Measurements from ENCODE around the gene DLL4. TPM values are rescaled to one million over a fixed set of nuclear protein-coding genes. Genes with fewer than 3 reads are reported as not detected.

The DLL4 gene
- total RNA-seq, 2 experiments from 2014 or later, result 0.11 TPM; not detected in 1

DNA sequence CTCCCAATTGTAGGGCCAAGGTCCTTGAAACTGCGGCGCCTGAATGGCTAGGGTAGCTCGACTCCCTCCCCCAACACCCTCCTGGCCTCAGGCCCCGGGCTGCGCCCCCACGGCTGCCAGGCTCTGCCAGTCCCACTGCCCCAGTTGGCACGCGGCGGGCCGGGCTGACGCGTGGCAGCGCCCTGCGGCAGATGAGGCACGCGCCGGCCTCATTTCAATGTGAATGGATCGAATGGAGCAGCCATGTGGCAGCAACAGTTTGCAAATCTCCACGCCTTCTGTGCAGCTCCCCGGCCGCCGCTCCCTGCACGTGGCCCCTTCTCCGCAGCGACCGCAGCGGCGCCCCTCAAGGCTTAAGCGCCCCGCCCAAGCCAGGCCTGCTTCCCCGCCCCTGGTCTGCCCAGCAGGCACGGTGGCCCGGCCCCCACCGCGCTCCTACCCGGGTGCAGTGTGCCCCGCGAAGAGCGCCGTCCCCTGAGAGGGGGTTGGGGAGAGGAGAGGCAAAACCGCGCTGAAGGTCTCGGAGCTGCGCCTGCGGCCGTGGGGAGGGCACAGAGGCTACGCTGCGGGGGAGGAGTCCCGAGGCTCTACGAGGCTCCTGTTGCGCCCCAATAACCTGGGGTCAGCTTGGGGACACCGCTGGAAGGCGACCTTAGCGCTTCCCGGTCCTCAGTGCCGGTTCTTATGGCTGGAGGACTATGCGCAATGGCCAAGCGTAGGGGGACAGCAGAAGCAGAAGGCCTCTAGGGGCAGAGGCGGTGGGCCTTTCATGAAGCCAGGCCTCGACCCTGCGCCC lies 3.1 kb upstream of the DLL4 start:
- H3K9me3 Mint-ChIP-seq, result no peaks in the 10 kb centered on the region
- POLR2A ChIA-PET, result interaction anchor here (2.8 kb wide), 1 partner anchor 15 kb away, joined by 11 read pairs; no protein-coding TSS in a partner anchor
- H3K27ac Mint-ChIP-seq, result no peak overlapping the region
- H3K4me3 Mint-ChIP-seq, result peak overlapping the region; percentile 19
- H3K27me3 Mint-ChIP-seq, result peaks cover 66% of the 10 kb centered on the region
- DNase-seq (peak; percentile 55), ATAC-seq (ENCODE audit: low read depth) (peak; percentile 27)
- H3K36me3 Mint-ChIP-seq, result no peaks in the 10 kb centered on the region
- peaks cover 19% of the 10 kb centered on the region for H3K4me1 Mint-ChIP-seq

DNA sequence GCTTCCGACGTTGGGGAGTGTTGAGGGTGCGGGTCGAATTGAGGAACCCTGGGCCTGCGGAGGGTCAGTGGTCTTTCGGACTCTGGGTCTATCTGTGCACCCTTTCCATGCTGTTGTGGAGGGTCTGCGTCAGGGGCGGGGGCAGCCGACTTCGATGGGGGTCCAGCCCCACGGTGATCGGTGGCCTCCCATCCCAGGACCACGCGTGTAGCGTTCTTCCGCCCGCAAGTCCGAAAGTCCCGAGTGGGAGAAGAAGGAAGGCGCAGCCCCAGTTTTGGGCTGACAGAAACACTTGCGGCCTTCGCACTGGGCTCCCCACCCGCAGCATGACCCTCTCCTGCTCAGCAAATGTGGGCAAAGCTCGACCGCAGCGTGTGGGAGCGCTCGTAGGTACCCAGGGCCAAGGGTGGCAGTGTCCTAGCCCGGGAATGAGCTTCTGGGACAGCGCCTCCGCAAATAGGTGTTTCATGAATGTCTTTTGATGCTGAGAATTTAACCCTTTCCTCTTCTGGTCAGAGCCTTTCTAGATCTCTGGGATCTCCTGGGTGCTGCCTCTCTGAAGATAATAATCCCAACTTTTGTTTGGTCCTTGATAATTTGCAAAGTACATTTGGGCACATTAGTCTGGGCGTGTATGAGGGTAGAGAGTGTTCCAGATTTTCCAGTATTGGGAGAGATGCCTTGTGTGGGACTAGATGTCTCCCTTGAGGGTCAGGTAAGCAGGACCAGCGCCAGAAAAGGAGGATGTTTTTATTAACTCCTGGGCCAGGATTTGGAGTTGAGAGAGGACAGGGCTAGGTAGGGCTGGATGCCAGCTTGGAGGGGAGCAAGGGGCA lies 2.3 kb upstream of the DLL4 start:
- H3K27ac Mint-ChIP-seq, result no peak overlapping the region
- peaks cover 75% of the 10 kb centered on the region for H3K27me3 Mint-ChIP-seq
- H3K4me1 Mint-ChIP-seq, result peaks cover 23% of the 10 kb centered on the region
- H3K36me3 Mint-ChIP-seq, result no peaks in the 10 kb centered on the region
- peak overlapping the region; percentile 21 for H3K4me3 Mint-ChIP-seq
- POLR2A ChIA-PET, result interaction anchor here (2.0 kb wide), 1 partner anchor 26 kb away, joined by 8 read pairs; the partner anchor contains the start of gene CHAC1
- no peak for DNase-seq
- no peak for ATAC-seq (ENCODE audit: low read depth)
- no peaks in the 10 kb centered on the region for H3K9me3 Mint-ChIP-seq

DNA sequence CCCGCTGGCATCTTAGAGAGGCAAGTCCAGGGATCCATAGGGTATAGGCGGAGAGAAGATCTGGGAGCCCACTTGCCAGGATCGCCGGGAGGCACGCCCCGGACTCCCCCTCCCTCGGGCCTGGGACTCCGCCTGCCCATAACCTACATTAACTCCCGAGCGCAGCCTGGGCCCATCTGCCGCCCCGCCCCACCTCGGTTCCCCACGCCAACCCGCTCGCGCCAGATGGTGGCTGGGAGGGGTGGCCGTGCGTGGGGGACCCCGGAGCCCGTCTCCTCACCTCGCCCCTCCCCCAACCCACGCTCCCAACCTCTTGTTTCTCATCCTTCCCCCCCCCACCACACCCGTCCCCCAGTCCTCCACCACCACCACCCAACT lies 1.7 kb upstream of the DLL4 start:
- Mint-ChIP-seq H3K36me3 (no peaks in the 10 kb centered on the region), H3K4me1 (peaks cover 29% of the 10 kb centered on the region), H3K4me3 (peak overlapping the region; percentile 21), H3K27ac (no peak overlapping the region), H3K9me3 (no peaks in the 10 kb centered on the region), H3K27me3 (peaks cover 79% of the 10 kb centered on the region)
- DNase-seq, result no peak
- POLR2A ChIA-PET, result interaction anchor here (2.0 to 3.6 kb wide), 2 partner anchors 14 to 26 kb away, joined by 8 to 14 read pairs; partner anchors contain the start of gene CHAC1
- ATAC-seq (ENCODE audit: low read depth), result no peak

DNA sequence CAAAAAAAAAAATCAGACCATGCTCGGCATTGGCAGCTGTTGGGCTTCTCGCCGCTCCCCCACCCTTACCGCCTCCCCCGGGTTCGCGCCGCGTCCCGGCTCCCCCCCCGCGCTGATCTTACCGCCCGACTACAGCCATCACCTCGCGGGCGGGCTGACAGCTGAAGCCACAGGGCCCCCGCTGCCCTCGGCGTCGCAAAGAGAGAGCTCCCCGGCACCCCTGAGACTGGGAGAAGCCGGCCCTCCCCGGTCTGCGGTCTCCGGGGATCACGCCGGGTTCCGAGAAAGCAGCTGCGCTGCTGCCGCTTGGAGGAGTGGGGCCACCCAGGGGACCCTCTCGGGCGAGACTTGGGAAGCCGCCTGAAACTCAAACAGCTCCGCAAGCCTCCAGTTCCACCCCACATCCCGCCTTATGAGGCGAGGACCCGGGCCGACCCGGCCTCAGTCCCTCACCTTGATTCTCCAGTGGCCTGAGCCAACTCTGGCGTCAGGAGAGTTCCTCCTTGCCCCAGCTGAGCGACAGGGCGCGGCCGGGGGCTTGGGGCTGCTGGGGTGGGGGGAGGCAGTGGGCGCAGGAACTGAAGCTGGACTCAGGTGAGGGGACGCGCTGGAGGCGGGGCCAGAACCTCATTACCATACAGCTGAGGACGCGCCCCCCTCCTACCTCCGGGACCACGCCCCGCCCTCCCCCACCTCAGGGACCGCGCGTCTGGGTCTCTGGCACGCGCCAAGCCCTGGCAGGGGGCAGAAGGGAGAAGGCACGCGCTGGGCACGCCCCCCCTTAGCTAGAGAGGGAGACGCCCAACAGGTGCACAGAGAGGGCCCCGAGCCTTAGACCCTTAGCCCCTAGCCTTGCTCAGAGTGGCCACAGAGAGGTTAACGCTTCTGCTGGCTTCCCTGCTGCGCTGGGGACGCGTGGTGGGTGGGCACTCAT lies 1.0 kb upstream of the DLL4 start:
- no peaks in the 10 kb centered on the region for H3K36me3 Mint-ChIP-seq
- H3K4me1 Mint-ChIP-seq, result peaks cover 29% of the 10 kb centered on the region
- POLR2A ChIA-PET, result interaction anchor here (0.6 to 3.6 kb wide), 3 partner anchors 13 to 459 kb away, joined by 5 to 14 read pairs (median 8); partner anchors contain the start of gene CHAC1
- no peak overlapping the region for H3K27ac Mint-ChIP-seq
- H3K9me3 Mint-ChIP-seq, result no peaks in the 10 kb centered on the region
- DNase-seq (peak; percentile 56), ATAC-seq (ENCODE audit: low read depth) (no peak)
- H3K4me3 Mint-ChIP-seq, result peak overlapping the region; percentile 51
- peaks cover 79% of the 10 kb centered on the region for H3K27me3 Mint-ChIP-seq

DNA sequence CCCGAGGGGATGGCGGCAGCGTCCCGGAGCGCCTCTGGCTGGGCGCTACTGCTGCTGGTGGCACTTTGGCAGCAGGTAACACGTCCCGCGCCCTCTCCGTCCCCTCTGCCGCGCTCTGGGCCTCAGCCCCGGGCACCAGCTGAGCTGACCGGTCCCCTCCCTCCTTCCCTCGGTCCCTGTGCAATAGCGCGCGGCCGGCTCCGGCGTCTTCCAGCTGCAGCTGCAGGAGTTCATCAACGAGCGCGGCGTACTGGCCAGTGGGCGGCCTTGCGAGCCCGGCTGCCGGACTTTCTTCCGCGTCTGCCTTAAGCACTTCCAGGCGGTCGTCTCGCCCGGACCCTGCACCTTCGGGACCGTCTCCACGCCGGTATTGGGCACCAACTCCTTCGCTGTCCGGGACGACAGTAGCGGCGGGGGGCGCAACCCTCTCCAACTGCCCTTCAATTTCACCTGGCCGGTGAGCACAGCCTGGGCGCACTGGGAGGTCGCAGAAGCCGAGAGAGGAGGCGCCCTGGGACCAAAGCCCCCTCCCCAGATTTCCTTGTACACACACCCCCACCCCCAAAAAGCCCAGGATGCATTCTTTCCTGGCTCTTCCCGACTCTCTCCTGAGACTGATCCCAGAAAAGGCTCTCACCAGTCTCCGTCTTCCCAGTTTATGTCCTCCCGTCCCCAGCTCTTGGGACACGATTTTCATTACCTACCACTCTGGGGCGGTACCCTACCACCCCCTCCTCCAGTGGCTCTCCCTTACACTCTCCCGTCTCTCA lies 705 bp downstream of the DLL4 start:
- H3K27me3 Mint-ChIP-seq, result peaks cover 72% of the 10 kb centered on the region
- POLR2A ChIA-PET, result interaction anchor here (1.1 to 3.6 kb wide), 3 partner anchors 12 to 24 kb away, joined by 3 to 14 read pairs (median 8); partner anchors contain the start of gene CHAC1
- peaks cover 31% of the 10 kb centered on the region for H3K4me1 Mint-ChIP-seq
- no peak overlapping the region for H3K27ac Mint-ChIP-seq
- no peak for DNase-seq
- no peak for ATAC-seq (ENCODE audit: low read depth)
- no peaks in the 10 kb centered on the region for H3K9me3 Mint-ChIP-seq
- no peaks in the 10 kb centered on the region for H3K36me3 Mint-ChIP-seq
- peak overlapping the region; percentile 72 for H3K4me3 Mint-ChIP-seq

DNA sequence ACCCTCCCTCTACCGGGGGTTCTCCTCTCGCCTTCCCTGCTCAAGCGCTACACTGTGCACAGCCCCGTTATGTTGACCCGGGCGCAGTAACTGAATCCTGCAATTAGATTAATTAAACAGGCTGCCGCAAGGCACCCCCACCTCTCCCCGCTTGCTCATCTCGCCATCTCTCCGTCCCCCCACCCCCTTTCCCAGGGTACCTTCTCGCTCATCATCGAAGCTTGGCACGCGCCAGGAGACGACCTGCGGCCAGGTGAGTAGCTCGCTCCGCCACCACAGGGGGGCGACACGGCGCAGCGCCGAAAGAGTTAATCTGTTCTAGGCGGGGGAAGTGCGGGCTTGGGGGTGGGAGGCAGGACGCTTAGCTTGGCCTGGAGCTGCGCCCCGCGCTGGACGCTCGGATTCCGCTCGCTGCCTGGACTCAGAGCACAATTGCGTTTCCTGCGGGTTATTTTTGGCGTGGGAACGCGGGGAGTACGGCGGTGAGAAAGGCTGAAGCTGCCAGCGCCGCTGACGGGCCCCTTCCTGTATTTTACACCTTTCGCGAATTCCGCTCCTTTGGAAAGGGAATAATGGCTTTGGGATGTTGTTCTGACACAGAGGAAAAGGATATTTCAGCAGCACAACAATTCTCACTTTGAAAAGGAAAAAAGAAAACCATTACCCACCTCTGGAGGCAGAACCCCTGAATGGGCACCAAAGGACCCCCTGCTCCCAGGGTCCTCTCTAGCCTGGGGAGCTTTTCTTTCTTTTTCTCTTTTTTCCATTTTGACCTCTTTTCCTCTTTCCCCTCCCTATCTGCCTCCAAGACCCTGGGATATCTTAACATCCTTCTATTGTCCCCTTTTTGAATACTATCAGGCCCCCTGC lies 1.5 kb downstream of the DLL4 start:
- no peak for ATAC-seq (ENCODE audit: low read depth)
- Mint-ChIP-seq H3K27me3 (peaks cover 65% of the 10 kb centered on the region), H3K4me3 (peak overlapping the region; percentile 72), H3K27ac (no peak overlapping the region), H3K9me3 (no peaks in the 10 kb centered on the region), H3K4me1 (peaks cover 31% of the 10 kb centered on the region), H3K36me3 (no peaks in the 10 kb centered on the region)
- DNase-seq, result peak; percentile 71
- POLR2A ChIA-PET, result interaction anchor here (2.4 to 3.6 kb wide), 2 partner anchors 11 to 22 kb away, joined by 8 to 14 read pairs; partner anchors contain the start of gene CHAC1

DNA sequence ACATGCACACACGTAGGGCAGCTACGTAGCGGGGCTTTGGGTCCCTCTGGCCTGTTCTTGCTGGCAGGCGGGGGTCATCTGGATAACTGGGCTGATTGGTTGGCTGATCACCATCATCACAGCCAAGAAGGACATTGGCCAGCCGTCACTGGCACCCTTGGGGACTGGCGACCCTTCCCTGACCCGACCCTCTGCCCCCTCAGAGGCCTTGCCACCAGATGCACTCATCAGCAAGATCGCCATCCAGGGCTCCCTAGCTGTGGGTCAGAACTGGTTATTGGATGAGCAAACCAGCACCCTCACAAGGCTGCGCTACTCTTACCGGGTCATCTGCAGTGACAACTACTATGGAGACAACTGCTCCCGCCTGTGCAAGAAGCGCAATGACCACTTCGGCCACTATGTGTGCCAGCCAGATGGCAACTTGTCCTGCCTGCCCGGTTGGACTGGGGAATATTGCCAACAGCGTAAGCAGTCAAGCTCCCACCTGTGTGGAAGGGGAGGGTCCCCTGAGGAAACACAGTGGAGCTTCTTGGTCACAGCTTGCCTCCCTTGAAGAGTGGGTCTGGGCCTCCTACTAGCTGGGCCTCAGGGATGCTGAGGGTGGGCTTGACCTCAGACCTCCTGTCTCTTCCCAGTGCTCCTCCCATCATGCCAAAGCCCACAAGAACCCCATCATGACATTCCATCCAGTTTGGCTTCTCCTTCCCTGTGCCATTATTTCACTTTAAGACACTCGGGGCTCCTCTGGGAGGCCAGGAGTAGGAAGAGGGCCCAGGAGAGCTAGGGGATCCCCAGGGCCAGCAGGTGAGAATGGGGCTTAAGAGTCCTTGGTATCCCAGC lies 2.4 kb downstream of the DLL4 start:
- DNase-seq (no peak), ATAC-seq (ENCODE audit: low read depth) (no peak)
- Mint-ChIP-seq H3K9me3 (no peaks in the 10 kb centered on the region), H3K36me3 (no peaks in the 10 kb centered on the region), H3K27ac (no peak overlapping the region), H3K27me3 (peaks cover 57% of the 10 kb centered on the region), H3K4me1 (peaks cover 31% of the 10 kb centered on the region), H3K4me3 (peak overlapping the region; percentile 39)
- POLR2A ChIA-PET, result interaction anchor here (0.7 to 2.4 kb wide), 3 partner anchors 10 to 28 kb away, joined by 3 to 8 read pairs (median 4); partner anchors contain the start of gene CHAC1

DNA sequence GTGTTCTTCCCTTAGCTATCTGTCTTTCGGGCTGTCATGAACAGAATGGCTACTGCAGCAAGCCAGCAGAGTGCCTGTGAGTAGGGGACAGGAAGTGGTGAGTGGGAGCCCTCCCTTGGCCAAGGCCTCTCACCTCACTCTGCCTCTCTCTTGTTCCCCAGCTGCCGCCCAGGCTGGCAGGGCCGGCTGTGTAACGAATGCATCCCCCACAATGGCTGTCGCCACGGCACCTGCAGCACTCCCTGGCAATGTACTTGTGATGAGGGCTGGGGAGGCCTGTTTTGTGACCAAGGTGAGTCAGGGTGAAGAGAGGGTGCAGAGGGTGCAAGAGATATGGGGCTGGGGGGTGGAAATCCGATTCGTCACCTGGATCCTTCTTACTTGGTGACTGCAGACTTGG lies 3.0 kb downstream of the DLL4 start:
- POLR2A ChIA-PET, result interaction anchor here (0.7 to 2.4 kb wide), 3 partner anchors 10 to 29 kb away, joined by 3 to 8 read pairs (median 4); partner anchors contain the start of gene CHAC1
- ATAC-seq (ENCODE audit: low read depth) (peak; percentile 28), DNase-seq (no peak)
- peaks cover 51% of the 10 kb centered on the region for H3K27me3 Mint-ChIP-seq
- H3K36me3 Mint-ChIP-seq, result no peaks in the 10 kb centered on the region
- peaks cover 29% of the 10 kb centered on the region for H3K4me1 Mint-ChIP-seq
- H3K27ac Mint-ChIP-seq, result no peak overlapping the region
- H3K4me3 Mint-ChIP-seq, result no peak overlapping the region
- no peaks in the 10 kb centered on the region for H3K9me3 Mint-ChIP-seq

DNA sequence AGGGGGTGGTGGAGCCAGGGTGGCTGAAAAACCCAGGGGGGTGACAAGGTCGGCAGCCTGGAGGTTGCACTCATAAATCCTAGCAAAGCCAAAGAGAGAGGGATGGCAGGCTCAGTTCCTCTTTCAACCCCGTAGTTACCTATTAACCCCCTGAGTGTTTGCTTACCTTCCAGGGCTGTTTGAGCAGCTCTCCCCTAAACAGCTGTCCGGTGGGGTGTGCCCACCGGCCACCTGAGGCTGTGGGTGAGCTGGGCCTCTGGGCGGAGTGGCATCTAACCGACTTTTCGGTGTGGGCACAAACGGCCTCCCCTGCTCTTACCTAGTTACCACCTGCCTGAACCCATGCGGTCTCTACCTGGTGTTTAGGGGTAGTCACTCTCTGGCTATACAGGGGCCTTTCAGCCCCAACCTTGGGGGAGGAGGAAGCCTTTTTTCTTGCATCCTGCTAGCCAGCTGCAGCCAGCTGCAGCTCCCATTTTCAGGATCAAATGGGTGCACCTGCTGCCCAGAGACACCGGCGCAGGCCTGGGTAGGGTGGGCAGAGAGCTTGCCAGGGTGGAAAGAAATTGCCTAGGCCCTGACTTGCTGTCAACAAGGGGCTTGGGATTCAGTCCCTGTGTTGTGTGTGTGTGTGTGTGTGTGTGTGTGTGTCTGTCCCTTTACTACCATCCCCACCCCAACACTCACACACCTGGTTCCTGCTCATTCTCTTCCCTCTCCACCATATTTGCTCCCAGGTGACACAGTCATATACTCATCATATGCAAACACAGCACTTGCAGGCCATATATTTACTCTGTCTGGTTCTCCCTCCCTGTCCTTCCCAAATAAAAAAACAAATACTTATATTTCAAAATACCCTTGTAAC lies 3.7 kb downstream of the DLL4 start:
- H3K4me3 Mint-ChIP-seq, result no peak overlapping the region
- H3K36me3 Mint-ChIP-seq, result no peaks in the 10 kb centered on the region
- no peak for ATAC-seq (ENCODE audit: low read depth)
- peaks cover 27% of the 10 kb centered on the region for H3K4me1 Mint-ChIP-seq
- no peaks in the 10 kb centered on the region for H3K9me3 Mint-ChIP-seq
- no peak for DNase-seq
- POLR2A ChIA-PET, result interaction anchor here (0.7 to 2.0 kb wide), 2 partner anchors 9 to 30 kb away, joined by 3 to 4 read pairs; no protein-coding TSS in a partner anchor
- H3K27me3 Mint-ChIP-seq, result peaks cover 45% of the 10 kb centered on the region
- no peak overlapping the region for H3K27ac Mint-ChIP-seq

DNA sequence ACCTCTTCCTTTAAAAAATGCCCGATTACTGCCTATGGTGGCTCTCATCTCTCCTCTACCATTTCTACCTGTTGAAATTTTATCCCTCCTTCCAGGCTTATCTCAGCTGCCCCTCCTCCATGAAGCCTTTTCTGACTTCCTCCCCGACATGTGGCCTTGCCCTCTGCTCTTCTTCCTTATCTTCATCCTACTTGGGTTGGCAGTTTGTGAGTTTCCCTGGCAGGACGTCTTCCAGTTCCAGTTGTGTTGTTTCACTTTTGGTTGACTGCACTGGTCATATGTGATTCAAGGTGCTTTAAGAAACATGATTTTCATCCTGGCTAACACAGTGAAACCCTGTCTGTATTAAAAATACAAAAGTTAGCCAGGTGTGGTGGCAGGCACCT lies 4.4 kb downstream of the DLL4 start:
- no peaks in the 10 kb centered on the region for H3K36me3 Mint-ChIP-seq

More for the DNA sequence above, 4.4 kb downstream of the DLL4 start:
- Mint-ChIP-seq H3K4me3 (no peak overlapping the region), H3K9me3 (no peaks in the 10 kb centered on the region), H3K4me1 (peaks cover 27% of the 10 kb centered on the region), H3K27ac (no peak overlapping the region), H3K27me3 (peaks cover 42% of the 10 kb centered on the region)
- DNase-seq (no peak), ATAC-seq (ENCODE audit: low read depth) (no peak)
- POLR2A ChIA-PET, result interaction anchor here (2.0 kb wide), 1 partner anchor 8 kb away, joined by 4 read pairs; no protein-coding TSS in a partner anchor

Measured in activated naive CD8-positive, alpha-beta T cell treated with anti-CD3 and anti-CD28 coated beads, Interleukin-2, amount 10 ng/mL, durations not matched to agents 7 days and 5 days (primary cell).